K562 (cell line): ENCODE results near the gene PRDM16.

ENCODE experiments used
- CCNT2 ChIP-seq: IDR thresholded peaks from 2 replicates; pipeline ENCODE4 v1.6.1; 2011; ENCODE audit warnings: borderline replicate concordance, low read depth, mild to moderate bottlenecking, moderate library complexity, mixed read lengths, low read length; ENCODE audit not compliant: insufficient read length; ENCODE audit errors: extremely low read depth
- NR3C1 ChIP-seq: sonication (generic); formaldehyde crosslinking; IDR thresholded peaks from 2 replicates; pipeline ENCODE4 v1.8.1; 2022; ENCODE audit warnings: missing genetic modification reagents
- PTBP1 ChIP-seq: fragments of 200-400 bp; formaldehyde crosslinking; IDR thresholded peaks from 2 replicates; pipeline ENCODE4 v1.6.1; 2017; ENCODE audit warnings: low read depth, low read length
- TAF1 ChIP-seq: IDR thresholded peaks from 2 replicates; pipeline ENCODE4 v1.6.1; 2011; ENCODE audit warnings: mild to moderate bottlenecking, low read length, moderate library complexity; ENCODE audit not compliant: insufficient read depth, control insufficient read depth, severe bottlenecking; ENCODE audit errors: extremely low read depth
- ZNF512 ChIP-seq: IDR thresholded peaks from 2 replicates; pipeline ENCODE4 v1.6.1; 2016; ENCODE audit warnings: missing genetic modification characterization, missing compliant biosample characterization
- ZNF699 ChIP-seq: fragments of 250-450 bp; sonication (Bioruptor Pico); IDR thresholded peaks from 2 replicates; pipeline ENCODE4 v1.8.0; 2021; ENCODE audit warnings: mild to moderate bottlenecking, moderate library complexity; ENCODE audit not compliant: insufficient replicate concordance
- ZNF780A ChIP-seq: fragments of 250-450 bp; sonication (Bioruptor Pico); IDR thresholded peaks from 2 replicates; pipeline ENCODE4 v1.5.0; 2021; ENCODE audit warnings: mild to moderate bottlenecking

- no peak for TF ChIP-seq CCNT2
- no peak for TF ChIP-seq TAF1
- TF ChIP-seq ZNF699 (CRISPR knock-in tag) = no peak
- TF ChIP-seq ZNF780A (CRISPR knock-in tag) = no peak
- no peak for TF ChIP-seq PTBP1
- TF ChIP-seq NR3C1 (CRISPR knock-in tag) = no peak
- no peak for TF ChIP-seq ZNF512 (tag)
Measured at GRCh38 chr1:3290438-3290837, 221.4 kb downstream of the PRDM16 start.
